GM18858 (cell line): ENCODE measurements around the gene ZNF331.
"Not testable (repeated sequence)": the region's sequence is repeated elsewhere in the genome, so short reads cannot be mapped to it uniquely, and the experiment has no call there.

Experiments
- ATAC-seq: cut with Tn5 transposase; IDR thresholded peaks from one replicate; pipeline ENCODE4 v1.9.1; 2021; ENCODE audit not compliant: unreplicated experiment

The ZNF331 gene

DNA sequence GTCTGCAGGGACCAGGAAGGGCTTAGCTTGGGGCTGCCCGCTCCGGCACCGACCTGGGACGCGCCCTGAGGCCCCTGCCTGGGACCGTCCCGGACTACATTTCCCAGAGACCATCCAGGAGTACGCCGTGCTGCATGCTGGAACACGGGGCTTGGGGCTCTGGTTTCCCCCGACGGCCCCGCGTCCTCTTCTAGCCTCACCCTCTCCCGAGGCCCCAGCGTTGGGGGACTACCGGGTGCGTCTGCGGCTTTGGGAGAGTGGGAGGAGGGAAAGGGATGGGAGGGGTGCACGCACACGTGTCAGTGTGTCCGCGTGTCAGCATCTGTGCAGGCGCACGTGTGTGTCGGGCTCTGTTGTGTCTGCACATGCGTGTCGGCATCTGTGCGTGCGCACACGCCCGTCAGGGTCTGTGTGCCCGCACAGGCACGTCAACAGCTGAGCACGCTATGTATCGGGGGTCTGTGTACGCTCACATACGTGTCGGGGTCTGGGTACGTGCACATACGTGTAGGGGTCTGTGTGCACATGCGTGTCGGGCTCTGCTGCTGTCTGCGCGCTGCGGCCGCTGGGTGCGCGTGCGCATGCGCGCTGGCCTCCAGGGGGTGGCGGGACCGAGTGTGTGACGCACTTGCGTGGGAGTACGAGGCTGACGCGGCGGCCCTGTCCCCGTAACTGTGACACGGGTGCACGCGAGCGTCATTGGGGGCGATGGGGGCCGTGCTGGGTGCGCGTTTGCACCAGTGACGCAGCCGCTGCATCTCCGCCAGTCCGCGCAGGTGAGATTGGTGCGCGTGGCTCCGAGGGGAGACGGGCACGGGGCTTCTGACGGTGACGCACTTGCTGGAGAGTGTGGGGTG is at the start of gene ZNF331:
ZNF331 (plus strand) TSS at position 625 of the 857 bp plus-strand sequence. CDS start 31,232 bp downstream, outside the sequence.
- no peak for ATAC-seq

DNA sequence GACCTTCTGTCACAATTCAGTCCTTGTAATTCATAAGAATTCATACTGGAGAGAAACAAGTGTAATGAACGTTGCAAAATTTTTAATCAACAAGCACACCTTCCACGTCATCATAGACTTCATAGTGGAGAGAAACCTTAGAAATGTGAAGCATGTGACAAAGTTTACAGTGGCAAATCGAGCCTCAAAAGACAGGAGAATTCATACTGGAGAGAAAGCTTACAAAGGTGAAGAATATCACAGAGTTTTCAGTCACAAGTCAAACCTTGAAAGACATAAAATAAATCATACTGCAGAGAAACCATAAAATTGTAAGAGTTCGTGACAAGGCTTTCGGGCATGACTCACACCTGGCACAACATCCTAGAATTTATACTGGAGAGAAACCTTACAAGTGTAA is 45.8 kb upstream of the ZNF331 start:
- no peak for ATAC-seq

DNA sequence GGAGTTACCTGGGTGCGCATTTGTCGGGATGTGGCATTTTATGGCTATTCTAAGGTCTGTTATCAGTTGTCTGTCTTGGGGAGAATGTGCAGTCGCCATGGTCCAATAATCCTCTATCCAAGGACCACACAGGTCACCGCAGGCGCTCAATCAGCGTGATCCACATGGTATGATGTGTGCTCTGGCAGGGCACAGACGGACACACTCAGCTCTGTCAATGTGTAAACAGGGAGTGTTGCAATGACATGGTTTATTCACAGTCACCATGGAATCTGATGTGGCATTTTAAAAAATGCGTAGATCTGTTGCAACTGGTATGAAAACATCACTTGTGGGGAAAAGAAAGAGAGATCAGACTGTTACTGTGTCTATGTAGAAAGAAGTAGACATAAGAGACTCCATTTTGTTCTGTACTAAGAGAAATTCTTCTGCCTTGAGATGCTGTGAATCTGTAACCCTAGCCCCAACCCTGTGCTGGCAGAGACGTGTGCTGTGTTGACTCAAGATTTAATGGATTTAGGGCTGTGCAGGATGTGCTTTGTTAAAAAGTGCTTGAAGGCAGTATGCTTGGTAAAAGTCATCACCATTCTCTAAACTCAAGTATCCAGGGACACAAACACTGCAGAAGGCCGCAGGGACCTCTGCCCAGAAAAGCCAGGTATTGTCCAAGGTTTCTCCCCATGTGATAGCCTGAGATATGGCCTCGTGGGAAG is 40.5 kb upstream of the ZNF331 start:
- ATAC-seq, result not testable (repeated sequence)

- ATAC-seq, result not testable (repeated sequence)
These were observed 39.9 kb upstream of the ZNF331 start for GRCh38 chr19:53498024-53498395.

DNA sequence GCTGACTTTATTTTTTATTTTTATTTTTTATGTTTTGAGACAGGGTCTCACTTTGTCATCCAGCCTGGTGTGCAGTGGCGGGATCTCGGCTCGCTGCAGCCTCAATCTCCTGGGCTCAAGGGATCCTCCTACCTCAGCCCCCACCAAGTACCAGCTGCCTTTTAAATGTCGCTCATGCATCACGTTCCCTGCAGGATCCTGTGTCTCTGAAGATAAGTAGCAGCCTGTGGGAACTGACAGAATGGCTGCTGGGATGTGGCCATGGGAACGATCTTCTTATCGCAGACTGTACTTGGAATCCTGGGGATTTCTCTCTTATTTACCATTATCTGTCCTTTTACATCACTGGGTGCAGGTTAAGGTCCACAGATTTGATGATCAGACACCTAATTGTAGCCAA is 34.8 kb upstream of the ZNF331 start:
- not testable (repeated sequence) for ATAC-seq

DNA sequence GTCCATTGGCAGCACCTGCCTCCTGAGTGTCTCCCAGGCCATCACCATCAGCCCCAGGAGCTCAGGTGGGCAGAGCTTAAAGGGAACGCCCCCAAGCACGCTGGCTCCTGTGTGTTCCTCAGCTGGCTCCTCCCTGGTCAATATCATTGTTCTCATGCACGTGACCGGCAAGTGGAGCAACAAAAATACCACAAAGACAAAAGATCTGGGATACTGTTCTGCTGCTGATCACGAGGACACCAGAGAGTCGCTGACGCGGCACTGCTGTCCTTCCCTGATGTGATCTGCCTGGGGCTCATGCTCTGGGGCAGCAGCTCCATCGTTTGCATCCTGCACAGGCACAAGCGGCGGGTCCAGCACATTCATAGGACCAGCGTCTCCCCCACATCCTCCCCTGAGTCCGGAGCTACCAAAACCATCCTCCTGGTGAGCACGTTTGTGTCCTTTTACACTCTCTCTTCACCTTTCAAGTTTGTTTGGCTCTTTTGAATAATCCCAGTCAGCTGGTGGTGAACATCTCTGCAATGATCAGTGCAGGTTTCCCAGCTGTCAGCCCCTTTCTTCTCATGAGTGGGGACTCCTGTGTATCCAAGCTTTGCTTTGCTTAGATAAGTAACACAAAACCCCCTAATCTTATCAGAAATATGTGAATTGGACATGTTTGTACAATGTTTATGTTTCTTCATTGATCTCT is 34.1 kb upstream of the ZNF331 start:
- not testable (repeated sequence) for ATAC-seq

DNA sequence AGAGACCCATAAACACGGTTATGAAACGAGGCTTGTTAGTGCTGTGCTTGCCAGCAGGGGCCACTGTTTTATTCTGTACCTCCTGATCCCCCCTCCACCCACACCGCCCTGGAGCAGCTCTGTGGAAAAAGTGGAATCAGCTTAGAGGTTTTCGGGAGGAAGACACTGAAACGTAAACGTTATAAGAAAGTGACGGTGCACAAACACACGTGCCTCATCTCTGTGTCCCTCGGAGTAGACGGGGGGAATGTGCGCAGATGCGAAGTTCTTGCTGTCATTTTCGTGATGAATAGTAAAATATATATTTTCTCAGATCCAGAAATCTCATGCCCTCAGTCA is 33.6 kb upstream of the ZNF331 start:
- ATAC-seq, result not testable (repeated sequence)

DNA sequence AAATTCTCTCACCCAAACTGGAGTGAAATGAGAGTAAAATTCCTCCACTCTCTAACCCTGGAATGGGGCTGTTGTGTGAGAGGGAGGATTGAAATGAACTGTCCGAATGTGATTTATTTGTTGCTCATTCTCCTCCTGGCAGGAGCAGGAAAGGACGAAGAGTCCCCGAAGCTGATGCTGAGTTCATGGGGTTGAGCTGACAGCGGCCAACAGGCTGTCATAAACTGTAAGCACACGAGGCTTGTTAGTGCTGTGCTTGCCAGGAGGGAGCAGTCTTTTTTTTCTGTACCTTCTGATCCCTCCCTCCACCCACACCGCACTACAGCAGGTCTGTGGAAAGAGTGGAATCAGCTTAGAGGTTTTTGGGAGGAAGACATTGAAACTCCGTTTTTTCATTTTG is 33.1 kb upstream of the ZNF331 start:
- no peak for ATAC-seq

DNA sequence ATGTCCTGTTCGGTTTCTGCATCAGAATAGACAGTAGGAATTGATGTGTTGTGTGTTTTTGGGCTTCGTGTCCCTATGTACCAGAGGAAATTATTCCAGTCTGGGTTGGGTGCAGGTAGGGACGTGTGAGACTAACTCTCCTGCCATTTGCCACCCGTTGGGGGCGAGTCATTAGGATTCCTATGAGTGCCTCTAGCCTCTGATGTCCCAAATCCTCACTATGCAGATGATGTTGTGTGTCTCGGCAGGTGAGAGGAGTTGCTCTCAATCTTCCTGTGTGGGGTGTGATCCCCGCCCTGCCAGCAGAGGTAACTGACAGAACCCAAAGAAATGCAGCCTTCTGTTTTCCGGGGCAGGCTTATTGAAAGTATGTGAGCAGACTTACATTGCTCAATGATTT is 31.2 kb upstream of the ZNF331 start:
- no peak for ATAC-seq

DNA sequence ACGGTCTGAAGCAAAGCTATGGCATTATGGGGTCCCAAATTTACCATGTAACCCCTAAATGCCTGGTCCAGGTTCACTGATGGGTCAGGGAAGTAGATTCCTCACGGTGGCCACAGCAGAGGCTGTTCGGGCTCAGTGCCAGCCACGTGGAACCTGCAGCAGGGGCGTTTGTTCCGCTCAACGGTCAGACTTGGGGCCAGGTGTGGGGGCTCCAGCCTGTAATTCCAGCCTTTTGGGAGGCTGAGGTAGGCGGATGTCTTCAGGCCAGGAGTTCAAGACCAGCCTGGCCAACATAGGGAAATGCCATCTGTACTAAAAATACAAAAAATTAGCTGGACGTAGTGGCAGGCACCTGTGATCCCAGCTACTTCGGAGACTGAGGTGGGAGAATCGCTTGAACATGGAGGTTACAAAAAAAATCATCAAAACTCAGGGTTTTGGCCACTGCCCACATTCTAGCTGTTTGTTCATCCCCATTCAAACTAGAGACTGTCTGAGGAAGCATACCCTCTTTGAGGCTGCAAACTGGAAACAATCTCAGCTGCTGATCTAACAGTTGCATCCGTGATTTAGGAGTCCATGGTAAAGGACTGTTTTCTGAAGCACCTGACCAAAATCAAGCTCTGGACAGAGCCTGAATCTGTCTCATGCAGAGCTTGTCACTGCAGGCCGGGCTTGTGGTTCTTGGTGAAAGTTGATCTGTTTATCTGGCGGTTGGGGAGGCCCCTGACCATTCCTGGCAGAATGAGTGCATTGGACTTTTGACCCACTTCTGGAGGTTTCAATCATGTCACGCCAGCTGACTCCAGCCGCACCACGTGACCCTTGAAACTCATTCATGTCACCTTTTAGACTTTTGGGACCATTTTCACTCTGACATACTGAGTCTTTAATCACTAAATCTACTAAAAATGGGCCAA is 30.2 kb upstream of the ZNF331 start:
- no peak for ATAC-seq

DNA sequence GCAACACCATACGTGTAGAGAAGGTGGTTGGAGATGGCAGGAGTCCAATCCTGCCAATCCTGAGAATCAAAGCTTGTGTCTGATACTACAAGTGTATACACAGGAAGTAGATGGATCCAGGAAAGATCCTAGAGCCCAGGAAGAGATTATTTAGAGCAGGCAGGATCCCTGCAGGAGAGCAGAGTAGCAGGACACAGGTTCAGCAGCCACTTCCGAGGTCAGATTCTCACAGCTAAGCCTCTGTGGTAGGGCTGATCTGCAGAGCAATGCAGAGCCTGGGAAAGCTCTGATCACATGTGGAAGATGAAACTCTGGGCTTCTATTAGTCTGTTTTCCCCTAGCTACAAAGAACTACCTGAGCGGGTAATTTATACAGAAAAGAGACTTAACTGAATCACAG is 28.5 kb upstream of the ZNF331 start:
- ATAC-seq, result no peak

DNA sequence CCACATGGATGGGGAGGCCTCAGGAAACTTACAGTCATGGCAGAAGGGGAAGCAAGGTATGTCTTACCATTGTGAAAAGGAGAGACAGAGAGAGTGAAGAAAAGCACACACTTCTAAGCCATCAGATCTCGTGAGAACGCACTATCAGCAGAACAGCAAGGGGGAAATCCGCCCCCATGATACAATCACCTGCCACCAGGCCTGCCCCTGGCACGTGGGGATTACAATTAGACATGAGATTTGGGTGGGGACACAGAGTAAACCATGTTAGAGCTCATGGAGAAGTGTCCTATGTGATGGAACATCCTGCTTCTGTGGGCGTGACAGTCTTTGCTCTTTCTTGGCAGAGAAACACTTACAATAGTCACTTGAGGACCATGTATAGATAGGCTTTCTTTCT is 28.1 kb upstream of the ZNF331 start:
- no peak for ATAC-seq

DNA sequence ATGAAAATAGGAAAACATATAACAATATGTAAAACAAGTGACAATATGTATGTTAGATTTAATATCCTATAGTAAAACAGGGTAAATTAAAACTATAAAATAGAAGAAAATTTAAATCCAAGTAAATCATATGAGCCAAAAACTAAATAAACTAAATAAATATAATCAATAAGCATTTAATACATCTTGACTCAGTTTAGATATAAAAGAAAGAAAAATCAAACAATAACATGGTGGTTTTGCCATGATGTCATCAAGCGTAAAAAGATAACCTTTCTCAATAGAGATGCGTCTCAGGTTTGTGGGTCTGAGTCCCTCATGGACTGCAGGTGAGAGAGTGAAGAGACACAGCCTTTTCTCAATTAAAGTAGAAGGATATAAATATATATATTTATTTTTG is 26.6 kb upstream of the ZNF331 start:
- no peak for ATAC-seq

DNA sequence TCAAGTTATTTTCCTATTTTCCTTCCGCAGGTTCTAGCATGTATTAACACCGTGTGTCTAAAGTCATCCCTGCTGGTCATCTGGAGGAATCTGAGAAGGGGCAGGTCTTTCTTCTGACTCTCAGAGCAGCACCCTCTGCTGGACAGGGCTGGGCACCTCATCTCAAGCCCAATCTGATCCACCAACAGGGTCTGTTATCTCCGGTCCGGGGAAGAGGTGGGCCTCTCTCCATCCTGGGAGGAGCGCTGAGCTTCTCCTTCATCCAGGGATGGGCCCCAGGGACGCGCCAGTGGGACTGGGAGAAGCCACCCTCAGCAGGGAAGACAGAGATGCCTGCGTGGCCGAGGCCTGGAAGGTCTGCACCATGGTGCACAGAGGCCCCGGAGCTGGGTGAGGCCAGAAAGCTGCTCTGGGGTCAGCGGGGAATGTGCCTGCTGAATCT is 26.0 kb upstream of the ZNF331 start:
- ATAC-seq, result no peak

DNA sequence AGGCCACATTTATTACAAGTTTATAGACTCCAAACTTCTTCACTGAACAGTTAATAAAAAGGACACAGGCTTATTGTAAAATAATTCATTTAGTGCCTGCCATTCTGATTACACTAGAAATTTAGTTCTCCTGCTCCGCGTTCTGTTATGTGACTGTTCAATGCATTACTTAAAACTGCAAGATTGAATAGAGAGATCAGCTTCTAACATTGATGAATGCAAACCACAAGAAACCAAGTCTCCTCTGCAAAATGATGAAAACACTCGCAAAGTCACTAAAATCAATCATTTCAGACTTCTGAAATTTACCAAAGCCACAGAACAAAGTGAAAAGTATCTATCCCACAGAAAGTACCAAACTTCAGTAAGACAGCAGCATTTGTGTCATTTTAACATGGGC is 22.9 kb upstream of the ZNF331 start:
- ATAC-seq, result not testable (repeated sequence)

- no peak for ATAC-seq
These were observed 20.7 kb upstream of the ZNF331 start for GRCh38 chr19:53517114-53517741.

- ATAC-seq, result no peak
These were observed 19.8 kb upstream of the ZNF331 start for GRCh38 chr19:53518121-53518520.

- ATAC-seq, result no peak
These were observed 19.2 kb upstream of the ZNF331 start for GRCh38 chr19:53518716-53519115.

- ATAC-seq, result no peak
These were observed 18.5 kb upstream of the ZNF331 start for GRCh38 chr19:53519446-53519845.

GRCh38 chr19:53520163-53520546 is 17.8 kb upstream of the ZNF331 start:
- no peak for ATAC-seq
